GM23338 (cell line): ENCODE measurements around the gene HACL1. TPM values are rescaled to one million over a fixed set of nuclear protein-coding genes. Genes with fewer than 3 reads are reported as not detected.

Experiments used
- ATAC-seq: fragments of 200-7000 bp; cut with Tn5 transposase; 3 replicates; pipeline ENCODE4 v1.9.1; 2020
- DNase-seq: peaks from one replicate; pipeline ENCODE4 v3.0.0-alpha.2; 2015; ENCODE audit warnings: low spot score
- H2AFZ ChIP-seq: fragments of 200-600 bp; sonication (generic); 2 replicates; pipeline ENCODE4 v1.8.0; 2016; ENCODE audit warnings: antibody characterized with exemption, mild to moderate bottlenecking, moderate library complexity
- H3F3A ChIP-seq: fragments of 200-600 bp; sonication (generic); replicated peaks from 2 replicates; pipeline ENCODE4 v1.8.0; 2017; ENCODE audit warnings: antibody characterized with exemption, mixed run types, low read depth
- H3K27ac ChIP-seq: fragments of 200-600 bp; sonication (generic); 2 replicates; pipeline ENCODE4 v1.6.1; 2016; ENCODE audit warnings: low read depth
- H3K27me3 ChIP-seq: fragments of 200-600 bp; sonication (generic); 2 replicates; pipeline ENCODE4 v1.8.0; 2016; ENCODE audit warnings: mild to moderate bottlenecking, mixed run types, moderate library complexity; ENCODE audit not compliant: insufficient read depth
- H3K36me3 ChIP-seq: fragments of 200-600 bp; sonication (generic); 2 replicates; pipeline ENCODE4 v1.8.0; 2016; ENCODE audit warnings: mild to moderate bottlenecking; ENCODE audit not compliant: insufficient read depth
- H3K4me1 ChIP-seq: fragments of 200-600 bp; sonication (generic); 2 replicates; pipeline ENCODE4 v1.8.0; 2016; ENCODE audit warnings: mild to moderate bottlenecking, moderate library complexity; ENCODE audit not compliant: insufficient read depth
- H3K4me2 ChIP-seq: fragments of 200-600 bp; sonication (generic); 2 replicates; pipeline ENCODE4 v1.7.1; 2017; ENCODE audit warnings: mixed run types
- H3K4me3 ChIP-seq: fragments of 200-600 bp; sonication (generic); 2 replicates; pipeline ENCODE4 v1.6.1; 2016; ENCODE audit warnings: mixed run types
- H3K79me2 ChIP-seq: fragments of 200-600 bp; sonication (generic); replicated peaks from 2 replicates; pipeline ENCODE4 v1.8.0; 2017; ENCODE audit warnings: mild to moderate bottlenecking; ENCODE audit not compliant: insufficient read depth
- H3K9me2 ChIP-seq: fragments of 200-600 bp; sonication (generic); 2 replicates; pipeline ENCODE4 v1.8.0; 2017; ENCODE audit not compliant: insufficient read depth
- H4K20me1 ChIP-seq: fragments of 200-600 bp; sonication (generic); replicated peaks from 2 replicates; pipeline ENCODE4 v1.8.0; 2017; ENCODE audit warnings: mild to moderate bottlenecking; ENCODE audit not compliant: insufficient read depth
- H3K27ac Mint-ChIP-seq: 2 replicates; pipeline ENCODE4 v1.8.0; 2020; ENCODE audit warnings: inconsistent platforms, mild to moderate bottlenecking, moderate library complexity, mixed read lengths
- H3K27me3 Mint-ChIP-seq: 3 replicates; pipeline ENCODE4 v1.8.0; 2022; ENCODE audit warnings: low read depth, mild to moderate bottlenecking, moderate library complexity, mixed read lengths, inconsistent platforms; ENCODE audit not compliant: insufficient read depth, poor library complexity
- H3K36me3 Mint-ChIP-seq: 3 replicates; pipeline ENCODE4 v1.8.0; 2021; ENCODE audit warnings: low read depth, mild to moderate bottlenecking, inconsistent platforms, moderate library complexity, mixed read lengths
- H3K4me1 Mint-ChIP-seq: 3 replicates; pipeline ENCODE4 v1.8.0; 2020; ENCODE audit warnings: mild to moderate bottlenecking, inconsistent platforms, mixed read lengths
- H3K4me3 Mint-ChIP-seq: 3 replicates; pipeline ENCODE4 v1.8.0; 2021; ENCODE audit warnings: moderate library complexity, mild to moderate bottlenecking, inconsistent platforms, mixed read lengths
- H3K9me3 Mint-ChIP-seq: 3 replicates; pipeline ENCODE4 v1.8.0; 2020; ENCODE audit warnings: moderate library complexity, mild to moderate bottlenecking, inconsistent platforms, mixed read lengths
- CREB1 ChIP-seq: fragments of 250-450 bp; sonication (Bioruptor Pico); IDR thresholded peaks from 2 replicates; pipeline ENCODE4 v1.5.0; 2020; ENCODE audit warnings: low read depth, mild to moderate bottlenecking, moderate library complexity
- ETS1 ChIP-seq: IDR thresholded peaks from 2 replicates; pipeline ENCODE4 v1.6.1; 2016; ENCODE audit warnings: antibody characterized with exemption
- EZH2 ChIP-seq: fragments of 200-600 bp; sonication (generic); IDR thresholded peaks from one replicate; pipeline ENCODE4 v1.8.0; 2017; ENCODE audit warnings: antibody characterized with exemption, mild to moderate bottlenecking, low read depth; ENCODE audit not compliant: unreplicated experiment
- EZH2phosphoT487 ChIP-seq: fragments of 200-600 bp; sonication (generic); IDR thresholded peaks from one replicate; pipeline ENCODE4 v1.8.1; 2018; ENCODE audit warnings: antibody characterized with exemption; ENCODE audit not compliant: unreplicated experiment
- JUNB ChIP-seq: IDR thresholded peaks from one replicate; pipeline ENCODE4 v1.6.1; 2016; ENCODE audit warnings: antibody characterized with exemption; ENCODE audit not compliant: unreplicated experiment
- NANOG ChIP-seq: IDR thresholded peaks from 2 replicates; pipeline ENCODE4 v1.6.1; 2016; ENCODE audit warnings: antibody characterized with exemption, borderline replicate concordance
- POLR2AphosphoS5 ChIP-seq: IDR thresholded peaks from 2 replicates; pipeline ENCODE4 v1.6.1; 2016; ENCODE audit warnings: antibody characterized with exemption, low read depth
- REST ChIP-seq: IDR thresholded peaks from one replicate; pipeline ENCODE4 v1.6.1; 2018; ENCODE audit warnings: antibody characterized with exemption; ENCODE audit not compliant: unreplicated experiment
- STAT1 ChIP-seq: IDR thresholded peaks from one replicate; pipeline ENCODE4 v1.6.1; 2016; ENCODE audit warnings: antibody characterized with exemption; ENCODE audit not compliant: unreplicated experiment
- ZNF114 ChIP-seq: fragments of 250-450 bp; sonication (Bioruptor Pico); IDR thresholded peaks from 2 replicates; pipeline ENCODE4 v1.5.0; 2020; ENCODE audit warnings: mild to moderate bottlenecking, moderate library complexity
- polyA plus RNA-seq: library from polyadenylated mRNA; unstranded; fragments of >200 nt; fragmentation: Nextera tagmentation; extraction: Ambion mirVana; gene quantifications from 2 replicates; pipeline ENCODE4 v1.2.1, GENCODE V29; 2016
- total RNA-seq: library from RNA; depleted of rRNA; stranded (reverse); fragments of >200 nt; shearing (Covaris generic); gene quantifications from 2 replicates; pipeline ENCODE4 v1.2.3, GENCODE V29; 2014
- TF ChIP-seq, protein P1 (sequence below): fragments of 250-450 bp; sonication (Bioruptor Pico); IDR thresholded peaks from 2 replicates; pipeline ENCODE4 v1.5.0; 2020; ENCODE audit warnings: mild to moderate bottlenecking, moderate library complexity
- TF ChIP-seq, protein P2 (sequence below), 2 experiments: fragments of 200-600 bp in 1 of 2; sonication (generic) in 1 of 2; conservative IDR thresholded peaks; 2 replicates each; pipeline versions ENCODE4 v1.5.1 to v1.6.1; 2016 to 2017; ENCODE audit warnings: antibody characterized with exemption in 2 of 2, low read depth in 2 of 2, mild to moderate bottlenecking in 2 of 2, moderate library complexity in 1 of 2

HACL1 gene
- total and polyA plus RNA-seq, 2 experiments from 2014 or later = 19.6 to 33.5 TPM

DNA sequence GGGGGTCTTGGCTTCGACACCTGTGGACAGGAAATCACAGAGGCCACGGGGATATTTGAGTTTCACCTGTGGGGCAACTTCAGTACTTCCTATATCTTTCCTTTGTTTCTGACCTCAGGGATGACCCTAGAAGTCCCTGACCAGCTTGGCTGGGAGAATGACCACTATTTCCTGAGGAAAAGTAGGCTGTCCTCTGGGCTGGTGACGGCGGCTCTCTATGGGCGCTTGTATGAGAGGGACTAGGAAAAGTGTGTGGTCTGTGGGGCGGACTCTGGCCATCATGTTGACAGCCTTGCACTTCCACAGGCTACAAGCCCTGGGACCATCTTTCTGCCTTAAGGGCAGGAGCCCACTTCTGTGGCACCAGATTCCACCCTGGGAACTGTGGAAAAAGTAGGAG is 43.9 kb upstream of the HACL1 start:
- peaks cover 40% of the 10 kb centered on the region for H3K36me3 Mint-ChIP-seq
- 0 out of 2 replicates have a peak, but pooled peaks cover 4% of the 10 kb centered on the region for H3K36me3 ChIP-seq
- no peaks in the 10 kb centered on the region for H3K79me2 ChIP-seq
- DNase-seq (no peak), ATAC-seq (no peak)
- H3K9me3 Mint-ChIP-seq = no peaks in the 10 kb centered on the region; the same call in 1 of the 3 replicates
- no peak overlapping the region for H3K4me3 ChIP-seq
- 0 out of 2 replicates have a peak, but pooled peaks cover 3% of the 10 kb centered on the region for H4K20me1 ChIP-seq
- TF ChIP-seq STAT1 = no peak
- no peak for TF ChIP-seq REST
- no peak for TF ChIP-seq CREB1
- TF ChIP-seq, protein P1, sequence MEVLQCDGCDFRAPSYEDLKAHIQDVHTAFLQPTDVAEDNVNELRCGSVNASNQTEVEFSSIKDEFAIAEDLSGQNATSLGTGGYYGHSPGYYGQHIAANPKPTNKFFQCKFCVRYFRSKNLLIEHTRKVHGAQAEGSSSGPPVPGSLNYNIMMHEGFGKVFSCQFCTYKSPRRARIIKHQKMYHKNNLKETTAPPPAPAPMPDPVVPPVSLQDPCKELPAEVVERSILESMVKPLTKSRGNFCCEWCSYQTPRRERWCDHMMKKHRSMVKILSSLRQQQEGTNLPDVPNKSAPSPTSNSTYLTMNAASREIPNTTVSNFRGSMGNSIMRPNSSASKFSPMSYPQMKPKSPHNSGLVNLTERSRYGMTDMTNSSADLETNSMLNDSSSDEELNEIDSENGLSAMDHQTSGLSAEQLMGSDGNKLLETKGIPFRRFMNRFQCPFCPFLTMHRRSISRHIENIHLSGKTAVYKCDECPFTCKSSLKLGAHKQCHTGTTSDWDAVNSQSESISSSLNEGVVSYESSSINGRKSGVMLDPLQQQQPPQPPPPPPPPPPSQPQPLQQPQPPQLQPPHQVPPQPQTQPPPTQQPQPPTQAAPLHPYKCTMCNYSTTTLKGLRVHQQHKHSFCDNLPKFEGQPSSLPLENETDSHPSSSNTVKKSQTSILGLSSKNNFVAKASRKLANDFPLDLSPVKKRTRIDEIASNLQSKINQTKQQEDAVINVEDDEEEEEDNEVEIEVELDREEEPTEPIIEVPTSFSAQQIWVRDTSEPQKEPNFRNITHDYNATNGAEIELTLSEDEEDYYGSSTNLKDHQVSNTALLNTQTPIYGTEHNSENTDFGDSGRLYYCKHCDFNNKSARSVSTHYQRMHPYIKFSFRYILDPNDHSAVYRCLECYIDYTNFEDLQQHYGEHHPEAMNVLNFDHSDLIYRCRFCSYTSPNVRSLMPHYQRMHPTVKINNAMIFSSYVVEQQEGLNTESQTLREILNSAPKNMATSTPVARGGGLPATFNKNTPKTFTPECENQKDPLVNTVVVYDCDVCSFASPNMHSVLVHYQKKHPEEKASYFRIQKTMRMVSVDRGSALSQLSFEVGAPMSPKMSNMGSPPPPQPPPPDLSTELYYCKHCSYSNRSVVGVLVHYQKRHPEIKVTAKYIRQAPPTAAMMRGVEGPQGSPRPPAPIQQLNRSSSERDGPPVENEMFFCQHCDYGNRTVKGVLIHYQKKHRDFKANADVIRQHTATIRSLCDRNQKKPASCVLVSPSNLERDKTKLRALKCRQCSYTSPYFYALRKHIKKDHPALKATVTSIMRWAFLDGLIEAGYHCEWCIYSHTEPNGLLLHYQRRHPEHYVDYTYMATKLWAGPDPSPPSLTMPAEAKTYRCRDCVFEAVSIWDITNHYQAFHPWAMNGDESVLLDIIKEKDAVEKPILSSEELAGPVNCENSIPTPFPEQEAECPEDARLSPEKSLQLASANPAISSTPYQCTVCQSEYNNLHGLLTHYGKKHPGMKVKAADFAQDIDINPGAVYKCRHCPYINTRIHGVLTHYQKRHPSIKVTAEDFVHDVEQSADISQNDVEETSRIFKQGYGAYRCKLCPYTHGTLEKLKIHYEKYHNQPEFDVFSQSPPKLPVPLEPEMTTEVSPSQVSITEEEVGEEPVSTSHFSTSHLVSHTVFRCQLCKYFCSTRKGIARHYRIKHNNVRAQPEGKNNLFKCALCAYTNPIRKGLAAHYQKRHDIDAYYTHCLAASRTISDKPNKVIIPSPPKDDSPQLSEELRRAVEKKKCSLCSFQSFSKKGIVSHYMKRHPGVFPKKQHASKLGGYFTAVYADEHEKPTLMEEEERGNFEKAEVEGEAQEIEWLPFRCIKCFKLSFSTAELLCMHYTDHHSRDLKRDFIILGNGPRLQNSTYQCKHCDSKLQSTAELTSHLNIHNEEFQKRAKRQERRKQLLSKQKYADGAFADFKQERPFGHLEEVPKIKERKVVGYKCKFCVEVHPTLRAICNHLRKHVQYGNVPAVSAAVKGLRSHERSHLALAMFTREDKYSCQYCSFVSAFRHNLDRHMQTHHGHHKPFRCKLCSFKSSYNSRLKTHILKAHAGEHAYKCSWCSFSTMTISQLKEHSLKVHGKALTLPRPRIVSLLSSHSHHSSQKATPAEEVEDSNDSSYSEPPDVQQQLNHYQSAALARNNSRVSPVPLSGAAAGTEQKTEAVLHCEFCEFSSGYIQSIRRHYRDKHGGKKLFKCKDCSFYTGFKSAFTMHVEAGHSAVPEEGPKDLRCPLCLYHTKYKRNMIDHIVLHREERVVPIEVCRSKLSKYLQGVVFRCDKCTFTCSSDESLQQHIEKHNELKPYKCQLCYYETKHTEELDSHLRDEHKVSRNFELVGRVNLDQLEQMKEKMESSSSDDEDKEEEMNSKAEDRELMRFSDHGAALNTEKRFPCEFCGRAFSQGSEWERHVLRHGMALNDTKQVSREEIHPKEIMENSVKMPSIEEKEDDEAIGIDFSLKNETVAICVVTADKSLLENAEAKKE (CRISPR knock-in tag) = no peak
- TF ChIP-seq POLR2AphosphoS5 = no peak
- no peak for TF ChIP-seq NANOG
- TF ChIP-seq EZH2phosphoT487 = no peak
- no peak for TF ChIP-seq EZH2
- TF ChIP-seq JUNB = no peak
- TF ChIP-seq, protein P2, sequence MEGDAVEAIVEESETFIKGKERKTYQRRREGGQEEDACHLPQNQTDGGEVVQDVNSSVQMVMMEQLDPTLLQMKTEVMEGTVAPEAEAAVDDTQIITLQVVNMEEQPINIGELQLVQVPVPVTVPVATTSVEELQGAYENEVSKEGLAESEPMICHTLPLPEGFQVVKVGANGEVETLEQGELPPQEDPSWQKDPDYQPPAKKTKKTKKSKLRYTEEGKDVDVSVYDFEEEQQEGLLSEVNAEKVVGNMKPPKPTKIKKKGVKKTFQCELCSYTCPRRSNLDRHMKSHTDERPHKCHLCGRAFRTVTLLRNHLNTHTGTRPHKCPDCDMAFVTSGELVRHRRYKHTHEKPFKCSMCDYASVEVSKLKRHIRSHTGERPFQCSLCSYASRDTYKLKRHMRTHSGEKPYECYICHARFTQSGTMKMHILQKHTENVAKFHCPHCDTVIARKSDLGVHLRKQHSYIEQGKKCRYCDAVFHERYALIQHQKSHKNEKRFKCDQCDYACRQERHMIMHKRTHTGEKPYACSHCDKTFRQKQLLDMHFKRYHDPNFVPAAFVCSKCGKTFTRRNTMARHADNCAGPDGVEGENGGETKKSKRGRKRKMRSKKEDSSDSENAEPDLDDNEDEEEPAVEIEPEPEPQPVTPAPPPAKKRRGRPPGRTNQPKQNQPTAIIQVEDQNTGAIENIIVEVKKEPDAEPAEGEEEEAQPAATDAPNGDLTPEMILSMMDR (conservative IDR thresholded peaks at IDR 0.05; ENCODE audit: low read depth in 2 of 2) = no peak
- TF ChIP-seq ZNF114 (CRISPR knock-in tag) = no peak
- no peak for TF ChIP-seq ETS1
- H3K4me1 ChIP-seq = peaks cover 9% of the 10 kb centered on the region; the same call in 1 of the 2 replicates
- H2AFZ ChIP-seq = no peak overlapping the region
- peaks cover 2% of the 10 kb centered on the region for H3K27me3 Mint-ChIP-seq
- no peak overlapping the region for H3K27ac ChIP-seq
- H3F3A ChIP-seq = no peaks in the 10 kb centered on the region
- no peak overlapping the region for H3K4me3 Mint-ChIP-seq
- no peaks in the 10 kb centered on the region for H3K27me3 ChIP-seq
- no peak overlapping the region for H3K27ac Mint-ChIP-seq
- peaks cover 23% of the 10 kb centered on the region; the same call in 1 of the 2 replicates for H3K9me2 ChIP-seq
- peaks cover 13% of the 10 kb centered on the region for H3K4me1 Mint-ChIP-seq
- no peak overlapping the region for H3K4me2 ChIP-seq
